Type B pancreatic cell (in vitro differentiated cells): ENCODE data around the gene DOCK4. TPM values are rescaled to one million over a fixed set of nuclear protein-coding genes. Genes with fewer than 3 reads are reported as not detected.

Source experiments
- DNase-seq: peaks from one replicate; pipeline ENCODE4 v3.0.0; 2021; ENCODE audit warnings: mixed read lengths; ENCODE audit not compliant: unreplicated experiment; ENCODE audit errors: extremely low spot score
- H3K27ac Mint-ChIP-seq: 2 replicates; pipeline ENCODE4 v1.8.0; 2021; ENCODE audit warnings: mild to moderate bottlenecking, mixed read lengths
- H3K27me3 Mint-ChIP-seq: 2 replicates; pipeline ENCODE4 v1.8.0; 2021; ENCODE audit warnings: mixed read lengths
- H3K36me3 Mint-ChIP-seq: 2 replicates; pipeline ENCODE4 v1.8.0; 2021; ENCODE audit warnings: mixed read lengths
- H3K4me1 Mint-ChIP-seq: one replicate; pipeline ENCODE4 v1.8.0; 2021; ENCODE audit warnings: mixed read lengths; ENCODE audit not compliant: unreplicated experiment
- H3K4me3 Mint-ChIP-seq: 2 replicates; pipeline ENCODE4 v1.8.0; 2021; ENCODE audit warnings: mild to moderate bottlenecking, mixed read lengths
- H3K9me3 Mint-ChIP-seq: 2 replicates; pipeline ENCODE4 v1.8.0; 2021; ENCODE audit warnings: mixed read lengths
- total RNA-seq: library from RNA; stranded (reverse); gene quantifications from 2 replicates; pipeline ENCODE4 v1.2.1, GENCODE V29; 2021; ENCODE audit warnings: low replicate concordance
- TF ChIP-seq, protein P1 (sequence below): fragments of 200-600 bp; sonication (generic); conservative IDR thresholded peaks from 2 replicates; pipeline ENCODE4 v1.5.0; 2021; ENCODE audit warnings: antibody characterized with exemption, mild to moderate bottlenecking

The DOCK4 gene
- total RNA-seq, 1 donor from 2014 or later = 24.6 TPM

DNA sequence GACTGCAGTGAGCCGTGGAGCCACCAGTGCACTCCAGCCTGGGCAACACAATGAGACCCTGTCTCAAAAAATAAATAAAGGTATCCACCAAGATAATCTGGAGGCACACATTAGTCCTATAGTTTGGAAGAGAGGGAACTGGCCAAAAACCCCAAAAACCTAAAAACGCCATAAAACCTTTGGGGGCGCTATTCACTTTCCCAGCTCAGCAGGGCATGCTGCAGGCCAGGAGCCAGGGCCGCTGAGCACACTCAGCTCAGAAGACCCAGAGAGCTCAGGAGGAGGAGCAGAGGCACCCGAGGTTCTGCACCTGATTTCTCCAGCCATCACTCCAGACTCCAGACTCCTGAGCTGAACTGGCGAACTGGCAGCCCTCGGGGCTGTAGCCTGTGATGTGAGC, 476.7 kb downstream of the DOCK4 start:
- peaks cover under 1% of the 10 kb centered on the region for H3K4me1 Mint-ChIP-seq
- no peak for DNase-seq

DNA sequence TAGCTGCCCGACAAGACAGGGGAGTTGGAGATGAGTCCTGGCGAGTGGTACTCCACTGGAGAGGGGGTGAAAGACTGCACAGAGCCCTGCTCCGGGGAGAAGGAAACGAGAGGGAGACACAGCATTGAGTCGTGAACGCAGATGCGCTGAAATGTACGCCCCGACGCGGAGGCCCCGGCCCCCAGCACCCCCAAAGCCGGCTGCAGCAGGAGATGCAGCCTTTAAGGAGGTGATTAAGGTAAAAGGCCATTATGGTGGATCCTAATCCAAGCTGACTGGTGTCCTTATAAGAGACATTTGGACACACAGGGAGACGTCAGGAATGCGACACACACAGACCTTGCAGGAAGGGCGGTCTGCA, 477.6 kb downstream of the DOCK4 start:
- TF ChIP-seq, protein P1, sequence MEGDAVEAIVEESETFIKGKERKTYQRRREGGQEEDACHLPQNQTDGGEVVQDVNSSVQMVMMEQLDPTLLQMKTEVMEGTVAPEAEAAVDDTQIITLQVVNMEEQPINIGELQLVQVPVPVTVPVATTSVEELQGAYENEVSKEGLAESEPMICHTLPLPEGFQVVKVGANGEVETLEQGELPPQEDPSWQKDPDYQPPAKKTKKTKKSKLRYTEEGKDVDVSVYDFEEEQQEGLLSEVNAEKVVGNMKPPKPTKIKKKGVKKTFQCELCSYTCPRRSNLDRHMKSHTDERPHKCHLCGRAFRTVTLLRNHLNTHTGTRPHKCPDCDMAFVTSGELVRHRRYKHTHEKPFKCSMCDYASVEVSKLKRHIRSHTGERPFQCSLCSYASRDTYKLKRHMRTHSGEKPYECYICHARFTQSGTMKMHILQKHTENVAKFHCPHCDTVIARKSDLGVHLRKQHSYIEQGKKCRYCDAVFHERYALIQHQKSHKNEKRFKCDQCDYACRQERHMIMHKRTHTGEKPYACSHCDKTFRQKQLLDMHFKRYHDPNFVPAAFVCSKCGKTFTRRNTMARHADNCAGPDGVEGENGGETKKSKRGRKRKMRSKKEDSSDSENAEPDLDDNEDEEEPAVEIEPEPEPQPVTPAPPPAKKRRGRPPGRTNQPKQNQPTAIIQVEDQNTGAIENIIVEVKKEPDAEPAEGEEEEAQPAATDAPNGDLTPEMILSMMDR = no peak
- DNase-seq = no peak
- Mint-ChIP-seq H3K9me3 (no peaks in the 10 kb centered on the region), H3K27ac (no peak overlapping the region), H3K4me1 (no peaks in the 10 kb centered on the region), H3K4me3 (no peak overlapping the region), H3K27me3 (no peaks in the 10 kb centered on the region), H3K36me3 (no peaks in the 10 kb centered on the region)

More for the DNA sequence above, 476.7 kb downstream of the DOCK4 start:
- H3K4me3 Mint-ChIP-seq = no peak overlapping the region
- peaks cover under 1% of the 10 kb centered on the region for H3K36me3 Mint-ChIP-seq
- no peaks in the 10 kb centered on the region for H3K9me3 Mint-ChIP-seq
- no peak overlapping the region for H3K27ac Mint-ChIP-seq
- H3K27me3 Mint-ChIP-seq = no peaks in the 10 kb centered on the region
- TF ChIP-seq, protein P1 = no peak

DNA sequence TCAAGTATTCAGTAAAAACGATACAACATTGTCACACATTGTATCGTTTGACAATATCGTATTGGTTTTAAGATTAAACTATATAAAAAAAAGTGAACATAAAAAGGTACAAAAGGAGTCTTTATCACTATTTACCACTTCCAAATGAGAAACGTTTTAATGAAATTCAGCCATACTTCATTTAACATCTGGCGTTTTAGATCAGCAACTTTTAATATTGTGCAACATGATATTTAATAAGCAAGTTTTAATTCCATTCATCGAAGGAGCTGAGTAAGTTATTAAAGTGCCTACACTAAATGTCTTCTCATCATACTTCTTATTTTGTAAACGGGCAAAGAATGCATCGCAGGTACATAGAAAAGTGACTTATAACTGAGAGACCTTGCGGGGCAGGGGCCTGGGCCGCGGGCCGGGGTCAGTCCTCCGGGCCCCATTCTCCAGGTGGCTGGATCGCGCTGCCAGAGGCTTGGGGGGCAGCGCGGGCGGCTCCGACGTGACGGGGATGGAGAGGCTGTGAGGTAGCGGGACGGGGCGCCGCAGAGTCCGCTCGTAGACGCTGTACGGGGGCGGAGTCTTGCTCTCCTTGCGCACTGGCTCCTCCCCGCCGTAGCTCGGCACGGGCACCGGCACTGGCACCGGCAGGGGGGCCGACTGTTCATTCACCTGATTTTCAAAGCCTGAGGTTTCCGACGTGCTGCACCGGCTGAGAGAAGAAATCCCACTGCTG, 478.1 kb downstream of the DOCK4 start:
- Mint-ChIP-seq H3K27ac (no peak overlapping the region), H3K9me3 (no peaks in the 10 kb centered on the region), H3K36me3 (no peaks in the 10 kb centered on the region), H3K4me3 (no peak overlapping the region), H3K27me3 (no peaks in the 10 kb centered on the region), H3K4me1 (no peaks in the 10 kb centered on the region)
- DNase-seq = no peak
- TF ChIP-seq, protein P1 = no peak

DNA sequence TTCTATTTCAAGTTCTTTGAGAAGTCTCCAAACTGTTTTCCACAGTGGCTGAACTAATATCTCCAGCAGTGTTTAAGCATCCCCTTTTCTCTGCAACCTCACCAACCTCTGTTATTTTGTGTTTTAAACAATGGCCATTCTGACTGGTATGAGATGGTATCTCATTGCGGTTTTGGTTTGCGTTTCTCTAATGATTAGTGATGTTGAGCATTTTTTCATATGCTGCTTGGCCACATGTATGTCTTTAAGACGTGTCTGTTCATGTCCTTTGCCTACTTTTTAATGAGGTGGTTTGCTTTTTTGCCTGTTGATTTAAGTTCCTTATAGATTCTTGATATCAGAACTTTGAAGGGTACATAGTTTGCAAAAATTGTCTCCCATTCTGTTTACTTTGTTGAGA, 487.3 kb downstream of the DOCK4 start:
- no peak overlapping the region for H3K27ac Mint-ChIP-seq
- H3K27me3 Mint-ChIP-seq = no peaks in the 10 kb centered on the region
- no peaks in the 10 kb centered on the region for H3K36me3 Mint-ChIP-seq
- H3K9me3 Mint-ChIP-seq = peaks cover 10% of the 10 kb centered on the region
- no peak for DNase-seq
- TF ChIP-seq, protein P1 = no peak
- no peaks in the 10 kb centered on the region for H3K4me1 Mint-ChIP-seq
- H3K4me3 Mint-ChIP-seq = no peak overlapping the region

DNA sequence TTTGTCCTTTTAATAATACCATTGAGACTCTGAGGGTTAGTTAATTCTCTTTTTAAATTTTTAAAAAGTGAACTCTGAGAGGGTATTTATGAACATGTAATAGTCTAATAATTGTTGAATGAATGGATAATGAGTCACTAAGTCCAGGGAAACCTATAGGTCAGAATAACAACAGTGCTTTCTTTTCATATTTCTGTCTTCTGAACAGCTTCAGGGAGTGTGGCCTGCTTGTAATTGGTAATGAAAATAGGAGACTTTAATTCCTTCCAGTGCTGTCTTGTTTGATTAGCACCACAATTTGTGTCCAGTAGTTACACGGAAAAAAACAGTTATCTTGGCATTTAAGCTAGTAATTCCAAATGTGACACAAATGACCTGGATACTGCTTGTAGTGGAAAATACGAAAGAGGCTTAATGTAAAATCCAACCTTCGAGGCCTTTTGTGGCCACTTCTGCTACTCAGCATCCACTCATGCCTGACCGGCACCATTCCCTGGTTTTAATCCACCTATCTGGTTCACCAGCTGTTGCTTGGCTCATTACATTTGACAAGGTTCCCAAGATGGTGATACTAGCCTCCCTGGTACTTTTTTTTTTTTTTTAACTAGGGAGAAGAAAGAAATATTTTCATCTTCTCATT, 494.7 kb downstream of the DOCK4 start:
- Mint-ChIP-seq H3K27ac (no peak overlapping the region), H3K27me3 (no peaks in the 10 kb centered on the region), H3K9me3 (no peaks in the 10 kb centered on the region), H3K36me3 (no peaks in the 10 kb centered on the region), H3K4me3 (no peak overlapping the region), H3K4me1 (no peaks in the 10 kb centered on the region)
- TF ChIP-seq, protein P1 = no peak
- DNase-seq = no peak
